Measurements from ENCODE around the gene CIT. TPM values are rescaled to one million over a fixed set of nuclear protein-coding genes. Genes with fewer than 3 reads are reported as not detected.

CIT gene
- total and polyA plus RNA-seq, 10 of the 15 experiments (the other 5 are each of a cell fraction or from before 2014, with no cell fraction given) = 1.0 to 38.2 (median 14.9) TPM

DNA sequence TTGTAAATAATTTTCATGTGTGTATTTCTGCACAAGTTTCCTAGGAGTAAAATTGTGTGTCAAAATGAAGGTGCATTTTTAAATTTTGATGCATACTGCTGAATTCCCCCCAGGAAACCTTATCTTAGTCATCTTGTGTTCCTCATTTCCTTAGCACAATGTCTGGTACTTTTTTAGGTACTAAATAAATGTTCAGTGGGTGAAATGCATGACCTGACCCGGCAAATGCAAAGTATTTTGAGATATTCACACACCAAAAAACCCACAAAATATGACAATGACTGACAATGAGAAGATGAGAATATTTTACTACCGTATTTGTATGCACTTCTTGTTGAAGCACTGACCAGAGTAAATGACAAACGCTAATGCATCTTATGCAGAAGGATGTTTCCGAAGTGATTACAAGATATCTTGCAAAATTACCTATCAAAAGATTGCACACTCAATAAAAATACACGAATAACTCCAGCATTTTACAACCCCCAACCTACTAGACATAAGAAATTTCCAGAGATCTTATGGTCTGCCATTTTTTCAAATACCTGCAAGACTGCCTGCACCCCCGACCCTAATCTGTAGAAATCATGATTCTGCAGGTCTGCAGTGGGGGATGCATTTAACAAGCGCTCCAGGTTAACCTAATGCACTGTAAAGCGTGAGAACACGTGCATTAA is 210.1 kb downstream of the CIT start (continued):
- TF ChIP-seq, protein P1, sequence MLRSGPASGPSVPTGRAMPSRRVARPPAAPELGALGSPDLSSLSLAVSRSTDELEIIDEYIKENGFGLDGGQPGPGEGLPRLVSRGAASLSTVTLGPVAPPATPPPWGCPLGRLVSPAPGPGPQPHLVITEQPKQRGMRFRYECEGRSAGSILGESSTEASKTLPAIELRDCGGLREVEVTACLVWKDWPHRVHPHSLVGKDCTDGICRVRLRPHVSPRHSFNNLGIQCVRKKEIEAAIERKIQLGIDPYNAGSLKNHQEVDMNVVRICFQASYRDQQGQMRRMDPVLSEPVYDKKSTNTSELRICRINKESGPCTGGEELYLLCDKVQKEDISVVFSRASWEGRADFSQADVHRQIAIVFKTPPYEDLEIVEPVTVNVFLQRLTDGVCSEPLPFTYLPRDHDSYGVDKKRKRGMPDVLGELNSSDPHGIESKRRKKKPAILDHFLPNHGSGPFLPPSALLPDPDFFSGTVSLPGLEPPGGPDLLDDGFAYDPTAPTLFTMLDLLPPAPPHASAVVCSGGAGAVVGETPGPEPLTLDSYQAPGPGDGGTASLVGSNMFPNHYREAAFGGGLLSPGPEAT (IDR thresholded peaks at IDR 0.05; ENCODE audit: low read depth) = peak; percentile 60; the same call in 1 of the 2 replicates
- TF ChIP-seq, protein P2, sequence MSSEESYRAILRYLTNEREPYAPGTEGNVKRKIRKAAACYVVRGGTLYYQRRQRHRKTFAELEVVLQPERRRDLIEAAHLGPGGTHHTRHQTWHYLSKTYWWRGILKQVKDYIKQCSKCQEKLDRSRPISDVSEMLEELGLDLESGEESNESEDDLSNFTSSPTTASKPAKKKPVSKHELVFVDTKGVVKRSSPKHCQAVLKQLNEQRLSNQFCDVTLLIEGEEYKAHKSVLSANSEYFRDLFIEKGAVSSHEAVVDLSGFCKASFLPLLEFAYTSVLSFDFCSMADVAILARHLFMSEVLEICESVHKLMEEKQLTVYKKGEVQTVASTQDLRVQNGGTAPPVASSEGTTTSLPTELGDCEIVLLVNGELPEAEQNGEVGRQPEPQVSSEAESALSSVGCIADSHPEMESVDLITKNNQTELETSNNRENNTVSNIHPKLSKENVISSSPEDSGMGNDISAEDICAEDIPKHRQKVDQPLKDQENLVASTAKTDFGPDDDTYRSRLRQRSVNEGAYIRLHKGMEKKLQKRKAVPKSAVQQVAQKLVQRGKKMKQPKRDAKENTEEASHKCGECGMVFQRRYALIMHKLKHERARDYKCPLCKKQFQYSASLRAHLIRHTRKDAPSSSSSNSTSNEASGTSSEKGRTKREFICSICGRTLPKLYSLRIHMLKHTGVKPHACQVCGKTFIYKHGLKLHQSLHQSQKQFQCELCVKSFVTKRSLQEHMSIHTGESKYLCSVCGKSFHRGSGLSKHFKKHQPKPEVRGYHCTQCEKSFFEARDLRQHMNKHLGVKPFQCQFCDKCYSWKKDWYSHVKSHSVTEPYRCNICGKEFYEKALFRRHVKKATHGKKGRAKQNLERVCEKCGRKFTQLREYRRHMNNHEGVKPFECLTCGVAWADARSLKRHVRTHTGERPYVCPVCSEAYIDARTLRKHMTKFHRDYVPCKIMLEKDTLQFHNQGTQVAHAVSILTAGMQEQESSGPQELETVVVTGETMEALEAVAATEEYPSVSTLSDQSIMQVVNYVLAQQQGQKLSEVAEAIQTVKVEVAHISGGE (CRISPR knock-in tag; IDR thresholded peaks at IDR 0.05) = 0 out of 2 replicates have a peak, but pooled peaks have one; percentile 31
- TF ChIP-seq SRF (IDR thresholded peaks at IDR 0.05; ENCODE audit: low read depth in 2 of 2, low read length in 2 of 2) = no peak
- no peak for TF ChIP-seq NR2C2 (IDR thresholded peaks at IDR 0.05; ENCODE audit: borderline replicate concordance, control insufficient read depth, insufficient read length, low read depth)
- no peak for TF ChIP-seq MYB (IDR thresholded peaks at IDR 0.05; ENCODE audit: borderline replicate concordance, low read depth, low read length)
- no peak for TF ChIP-seq ZNF687 (IDR thresholded peaks at IDR 0.05)
- no peak for TF ChIP-seq EGR1 (IDR thresholded peaks at IDR 0.05; ENCODE audit: borderline replicate concordance in 1 of 2, low read depth in 2 of 2, low read length in 2 of 2)
- TF ChIP-seq, protein P3, sequence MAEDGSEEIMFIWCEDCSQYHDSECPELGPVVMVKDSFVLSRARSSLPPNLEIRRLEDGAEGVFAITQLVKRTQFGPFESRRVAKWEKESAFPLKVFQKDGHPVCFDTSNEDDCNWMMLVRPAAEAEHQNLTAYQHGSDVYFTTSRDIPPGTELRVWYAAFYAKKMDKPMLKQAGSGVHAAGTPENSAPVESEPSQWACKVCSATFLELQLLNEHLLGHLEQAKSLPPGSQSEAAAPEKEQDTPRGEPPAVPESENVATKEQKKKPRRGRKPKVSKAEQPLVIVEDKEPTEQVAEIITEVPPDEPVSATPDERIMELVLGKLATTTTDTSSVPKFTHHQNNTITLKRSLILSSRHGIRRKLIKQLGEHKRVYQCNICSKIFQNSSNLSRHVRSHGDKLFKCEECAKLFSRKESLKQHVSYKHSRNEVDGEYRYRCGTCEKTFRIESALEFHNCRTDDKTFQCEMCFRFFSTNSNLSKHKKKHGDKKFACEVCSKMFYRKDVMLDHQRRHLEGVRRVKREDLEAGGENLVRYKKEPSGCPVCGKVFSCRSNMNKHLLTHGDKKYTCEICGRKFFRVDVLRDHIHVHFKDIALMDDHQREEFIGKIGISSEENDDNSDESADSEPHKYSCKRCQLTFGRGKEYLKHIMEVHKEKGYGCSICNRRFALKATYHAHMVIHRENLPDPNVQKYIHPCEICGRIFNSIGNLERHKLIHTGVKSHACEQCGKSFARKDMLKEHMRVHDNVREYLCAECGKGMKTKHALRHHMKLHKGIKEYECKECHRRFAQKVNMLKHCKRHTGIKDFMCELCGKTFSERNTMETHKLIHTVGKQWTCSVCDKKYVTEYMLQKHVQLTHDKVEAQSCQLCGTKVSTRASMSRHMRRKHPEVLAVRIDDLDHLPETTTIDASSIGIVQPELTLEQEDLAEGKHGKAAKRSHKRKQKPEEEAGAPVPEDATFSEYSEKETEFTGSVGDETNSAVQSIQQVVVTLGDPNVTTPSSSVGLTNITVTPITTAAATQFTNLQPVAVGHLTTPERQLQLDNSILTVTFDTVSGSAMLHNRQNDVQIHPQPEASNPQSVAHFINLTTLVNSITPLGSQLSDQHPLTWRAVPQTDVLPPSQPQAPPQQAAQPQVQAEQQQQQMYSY (CRISPR knock-in tag; IDR thresholded peaks at IDR 0.05) = no peak
- peak; percentile 54 for TF ChIP-seq GABPA (IDR thresholded peaks at IDR 0.05; ENCODE audit: low read depth)
- 0 out of 2 replicates have a peak, but pooled peaks have one; percentile 13 for TF ChIP-seq CHD1 (IDR thresholded peaks at IDR 0.05; ENCODE audit: low read depth, low read length)
- no peak for TF ChIP-seq BCL3 (IDR thresholded peaks at IDR 0.05; ENCODE audit: borderline replicate concordance, insufficient read depth, low read depth, low read length, poor library complexity, severe bottlenecking)
